Effector memory CD4-positive, alpha-beta T cell (primary cell): Measurements from ENCODE around the gene GALR3.

Experiments used
- DNase-seq, 3 donors: peaks; one replicate each; pipeline ENCODE4 v3.0.0-alpha.2; 2020
- H3K27ac ChIP-seq: 2 replicates; pipeline ENCODE4 v1.7.0; 2013; ENCODE audit warnings: mild to moderate bottlenecking, low read length, moderate library complexity; ENCODE audit not compliant: insufficient read depth, poor library complexity, severe bottlenecking
- H3K27me3 ChIP-seq: replicated peaks from 2 replicates; pipeline ENCODE4 v1.7.0; 2013; ENCODE audit warnings: mild to moderate bottlenecking, low read length; ENCODE audit not compliant: insufficient read depth, control insufficient read depth, poor library complexity, severe bottlenecking
- H3K36me3 ChIP-seq: 2 replicates; pipeline ENCODE4 v1.7.0; 2013; ENCODE audit warnings: mild to moderate bottlenecking, low read length, moderate library complexity; ENCODE audit not compliant: control insufficient read depth, insufficient read depth
- H3K4me1 ChIP-seq: 2 replicates; pipeline ENCODE4 v1.7.0; 2013; ENCODE audit warnings: low read length, mild to moderate bottlenecking; ENCODE audit not compliant: control insufficient read depth, insufficient read depth, poor library complexity, severe bottlenecking
- H3K4me3 ChIP-seq: 2 replicates; pipeline ENCODE4 v1.7.0; 2013; ENCODE audit warnings: low read length, low read depth, mild to moderate bottlenecking; ENCODE audit not compliant: insufficient read depth, poor library complexity, severe bottlenecking
- H3K9me3 ChIP-seq: 2 replicates; pipeline ENCODE4 v1.7.0; 2013; ENCODE audit warnings: mild to moderate bottlenecking, low read length, moderate library complexity; ENCODE audit not compliant: control insufficient read depth

Gene GALR3

DNA sequence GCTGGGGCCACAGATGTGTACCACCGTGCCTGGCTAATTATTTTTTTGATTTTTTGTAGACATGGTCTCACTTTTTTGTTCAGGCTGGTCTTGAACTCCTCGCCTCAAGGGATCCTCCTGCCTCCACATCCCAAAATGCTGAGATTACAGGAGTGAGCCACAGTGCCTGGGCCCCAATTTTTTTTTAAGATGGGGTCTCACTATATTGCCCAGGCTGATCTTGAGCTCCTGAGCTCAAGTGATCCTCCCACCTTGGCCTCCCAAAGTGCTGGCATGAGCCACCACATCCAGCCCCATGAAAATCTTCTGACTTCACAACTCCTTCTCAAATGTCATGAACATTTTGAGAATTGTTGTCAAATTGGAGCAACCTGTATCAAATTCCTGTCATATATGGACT, 23.3 kb downstream of the GALR3 start:
- H3K4me1 ChIP-seq: peaks cover 8% of the 10 kb centered on the region
- H3K27ac ChIP-seq: no peak overlapping the region
- no peak overlapping the region for H3K4me3 ChIP-seq
- no peaks in the 10 kb centered on the region for H3K9me3 ChIP-seq
- no peak for DNase-seq
- H3K36me3 ChIP-seq: no peaks in the 10 kb centered on the region
- no peaks in the 10 kb centered on the region for H3K27me3 ChIP-seq

GRCh38 chr22:37848587-37849088, 25.5 kb downstream of the GALR3 start:
- Histone ChIP-seq H3K36me3 (peaks cover 15% of the 10 kb centered on the region), H3K27me3 (no peaks in the 10 kb centered on the region), H3K4me3 (peak overlapping the region; percentile 84), H3K27ac (peak overlapping the region; percentile 79), H3K9me3 (no peaks in the 10 kb centered on the region), H3K4me1 (peaks cover 5% of the 10 kb centered on the region)
- DNase-seq: no peak

GRCh38 chr22:37849089-37849751, 26.0 kb downstream of the GALR3 start, which contains the start of gene EIF3L:
Gene EIF3L (plus strand): TSS chr22:37849419. CDS start chr22:37849450, 31 bp downstream.
- Histone ChIP-seq H3K9me3 (no peaks in the 10 kb centered on the region), H3K27me3 (no peaks in the 10 kb centered on the region), H3K4me3 (peak within 1 kb of the TSS; percentile 84), H3K4me1 (peaks cover 5% of the 10 kb centered on the region), H3K36me3 (peaks cover 20% of the 10 kb centered on the region), H3K27ac (peak within 1 kb of the TSS; percentile 79)
- peak; percentile 73 to 83 (median 78) for DNase-seq

- no peaks in the 10 kb centered on the region for H3K9me3 ChIP-seq
- peaks cover 5% of the 10 kb centered on the region for H3K4me1 ChIP-seq
- no peaks in the 10 kb centered on the region for H3K27me3 ChIP-seq
- peaks cover 33% of the 10 kb centered on the region for H3K36me3 ChIP-seq
- no peak overlapping the region for H3K27ac ChIP-seq
- H3K4me3 ChIP-seq: peak overlapping the region; percentile 4
- DNase-seq: no peak
These were observed 27.6 kb downstream of the GALR3 start for GRCh38 chr22:37850801-37851200.

GRCh38 chr22:37852418-37852817, 29.2 kb downstream of the GALR3 start:
- Histone ChIP-seq H3K27ac (no peak overlapping the region), H3K4me1 (peaks cover 5% of the 10 kb centered on the region), H3K27me3 (no peaks in the 10 kb centered on the region), H3K36me3 (peaks cover 33% of the 10 kb centered on the region), H3K4me3 (no peak overlapping the region), H3K9me3 (no peaks in the 10 kb centered on the region)
- DNase-seq: no peak

- Histone ChIP-seq H3K36me3 (peaks cover 49% of the 10 kb centered on the region), H3K4me1 (peaks cover under 1% of the 10 kb centered on the region), H3K27me3 (no peaks in the 10 kb centered on the region), H3K4me3 (no peak overlapping the region), H3K9me3 (no peaks in the 10 kb centered on the region), H3K27ac (no peak overlapping the region)
- no peak for DNase-seq
These were observed 31.8 kb downstream of the GALR3 start for GRCh38 chr22:37854946-37855345.

GRCh38 chr22:37855462-37855861, 32.3 kb downstream of the GALR3 start:
- Histone ChIP-seq H3K4me1 (no peaks in the 10 kb centered on the region), H3K36me3 (peaks cover 54% of the 10 kb centered on the region), H3K27ac (no peak overlapping the region), H3K4me3 (no peak overlapping the region), H3K27me3 (no peaks in the 10 kb centered on the region), H3K9me3 (no peaks in the 10 kb centered on the region)
- no peak for DNase-seq

DNA sequence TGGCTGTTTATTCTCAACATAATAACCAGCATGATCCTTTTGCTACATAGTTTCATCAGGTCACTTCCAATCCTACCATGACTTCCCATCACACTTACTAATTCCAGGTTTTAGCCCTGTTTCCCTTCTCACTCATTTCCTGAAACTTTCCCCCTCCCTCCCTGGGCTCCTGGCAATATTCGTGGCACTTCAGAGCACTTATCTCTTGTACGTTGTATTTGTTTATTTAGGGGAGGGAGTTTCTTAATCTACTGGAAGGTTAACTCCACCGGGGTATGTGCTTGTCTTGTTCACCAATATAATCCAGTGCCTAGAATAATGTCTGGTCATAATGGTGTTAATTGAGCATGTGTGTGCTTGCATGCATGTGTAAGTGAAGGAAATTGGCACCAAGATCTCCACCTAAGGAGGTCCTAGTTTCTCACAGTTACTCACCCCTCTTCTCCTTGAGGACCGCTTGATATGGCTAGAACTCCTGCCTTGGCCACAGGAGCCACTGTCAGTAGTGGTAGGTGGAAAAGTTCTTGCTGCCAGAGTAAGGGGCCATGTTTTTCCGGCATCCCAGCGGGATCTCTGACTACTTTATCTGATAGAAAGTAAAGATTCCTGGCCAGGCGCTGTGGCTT, 37.7 kb downstream of the GALR3 start:
- Histone ChIP-seq H3K4me1 (no peaks in the 10 kb centered on the region), H3K27ac (no peak overlapping the region), H3K36me3 (peaks cover 73% of the 10 kb centered on the region), H3K27me3 (no peaks in the 10 kb centered on the region), H3K9me3 (no peaks in the 10 kb centered on the region), H3K4me3 (no peak overlapping the region)
- DNase-seq: no peak

- Histone ChIP-seq H3K4me3 (no peak overlapping the region), H3K4me1 (no peaks in the 10 kb centered on the region), H3K27ac (no peak overlapping the region), H3K9me3 (no peaks in the 10 kb centered on the region), H3K36me3 (peaks cover 82% of the 10 kb centered on the region), H3K27me3 (no peaks in the 10 kb centered on the region)
- no peak for DNase-seq
These were observed 39.6 kb downstream of the GALR3 start for GRCh38 chr22:37862570-37863325.

- H3K36me3 ChIP-seq: peaks cover 79% of the 10 kb centered on the region
- no peaks in the 10 kb centered on the region for H3K27me3 ChIP-seq
- H3K9me3 ChIP-seq: no peaks in the 10 kb centered on the region
- H3K4me1 ChIP-seq: no peaks in the 10 kb centered on the region
- H3K4me3 ChIP-seq: no peak overlapping the region
- DNase-seq: no peak
- H3K27ac ChIP-seq: no peak overlapping the region
These were observed 42.3 kb downstream of the GALR3 start for GRCh38 chr22:37865510-37865909.
